Renal pelvis (tissue), 12 donors: ENCODE results near the gene SYNJ2BP. TPM values are rescaled to one million over a fixed set of nuclear protein-coding genes. Genes with fewer than 3 reads are reported as not detected.
"Not testable (repeated sequence)": the region's sequence is repeated elsewhere in the genome, so short reads cannot be mapped to it uniquely, and the experiment has no call there.

Source experiments
- DNase-seq: peaks from one replicate; pipeline ENCODE4 v3.0.0-alpha.2; 2013
- long read RNA-seq, 16 experiments: transcript quantifications; one replicate each; lab custom pipeline, GENCODE V29; 2026
- polyA plus RNA-seq, 3 donors: library from polyadenylated mRNA; unstranded; fragments of 120-200 nt; gene quantifications; one replicate each; pipeline ENCODE4 v1.2.1, GENCODE V29; 2013; ENCODE audit not compliant: insufficient read length in 3 of 3

SYNJ2BP gene
- polyA plus RNA-seq: 10 to 100 TPM; 35.5 to 44.8 (median 43.6) TPM
- long read RNA-seq, donor 1, full-length matches to known transcripts: 12 of 12 reads
- long read RNA-seq, donor 1, partial matches to known transcripts: 0 of 12 reads
- long read RNA-seq, donor 1, other reads (novel, unspliced or antisense): 0 of 12 reads
- long read RNA-seq, donor 2, full-length matches to known transcripts: 11 of 11 reads
- long read RNA-seq, donor 2, partial matches to known transcripts: 0 of 11 reads
- long read RNA-seq, donor 2, other reads (novel, unspliced or antisense): 0 of 11 reads
- long read RNA-seq, donor 3, full-length matches to known transcripts: 11 of 11 reads
- long read RNA-seq, donor 3, partial matches to known transcripts: 0 of 11 reads
- long read RNA-seq, donor 3, other reads (novel, unspliced or antisense): 0 of 11 reads
- long read RNA-seq, donor 4, full-length matches to known transcripts: 13 of 13 reads
- long read RNA-seq, donor 4, partial matches to known transcripts: 0 of 13 reads
- long read RNA-seq, donor 4, other reads (novel, unspliced or antisense): 0 of 13 reads
- long read RNA-seq, donor 5, full-length matches to known transcripts: 7 of 7 reads
- long read RNA-seq, donor 5, partial matches to known transcripts: 0 of 7 reads
- long read RNA-seq, donor 5, other reads (novel, unspliced or antisense): 0 of 7 reads
- long read RNA-seq, donor 6, full-length matches to known transcripts: 17 of 17 reads
- long read RNA-seq, donor 6, partial matches to known transcripts: 0 of 17 reads
- long read RNA-seq, donor 6, other reads (novel, unspliced or antisense): 0 of 17 reads
- long read RNA-seq, donor 7, full-length matches to known transcripts: 17 of 17 reads
- long read RNA-seq, donor 7, partial matches to known transcripts: 0 of 17 reads
- long read RNA-seq, donor 7, other reads (novel, unspliced or antisense): 0 of 17 reads
- long read RNA-seq, donor 8, full-length matches to known transcripts: 3 of 3 reads
- long read RNA-seq, donor 8, partial matches to known transcripts: 0 of 3 reads
- long read RNA-seq, donor 8, other reads (novel, unspliced or antisense): 0 of 3 reads
- long read RNA-seq, donor 9, full-length matches to known transcripts: 10 of 10 reads
- long read RNA-seq, donor 9, partial matches to known transcripts: 0 of 10 reads
- long read RNA-seq, donor 9, other reads (novel, unspliced or antisense): 0 of 10 reads
- long read RNA-seq, donor 10, full-length matches to known transcripts: 17 of 17 reads
- long read RNA-seq, donor 10, partial matches to known transcripts: 0 of 17 reads
- long read RNA-seq, donor 10, other reads (novel, unspliced or antisense): 0 of 17 reads
- long read RNA-seq, donor 11, full-length matches to known transcripts: 8 of 8 reads
- long read RNA-seq, donor 11, partial matches to known transcripts: 0 of 8 reads
- long read RNA-seq, donor 11, other reads (novel, unspliced or antisense): 0 of 8 reads
- long read RNA-seq, donor 12, full-length matches to known transcripts: 25 of 25 reads
- long read RNA-seq, donor 12, partial matches to known transcripts: 0 of 25 reads
- long read RNA-seq, donor 12, other reads (novel, unspliced or antisense): 0 of 25 reads
- long read RNA-seq, donor 13, full-length matches to known transcripts: 7 of 7 reads
- long read RNA-seq, donor 13, partial matches to known transcripts: 0 of 7 reads
- long read RNA-seq, donor 13, other reads (novel, unspliced or antisense): 0 of 7 reads
- long read RNA-seq, donor 14: 0 reads
- long read RNA-seq, donor 15: 0 reads
- long read RNA-seq, donor 16, full-length matches to known transcripts: 21 of 33 reads
- long read RNA-seq, donor 16, partial matches to known transcripts: 12 of 33 reads
- long read RNA-seq, donor 16, other reads (novel, unspliced or antisense): 0 of 33 reads

- peak; percentile 67 for DNase-seq
These were observed at the start of gene SYNJ2BP for GRCh38 chr14:70416725-70417349. SYNJ2BP (minus strand) TSS chr14:70417090; CDS start chr14:70416963, 127 bp downstream.

- no peak for DNase-seq
These were observed 37.8 kb upstream of the SYNJ2BP start for GRCh38 chr14:70454731-70455130.

GRCh38 chr14:70451874-70452273, 35.0 kb upstream of the SYNJ2BP start, which contains the start of gene ADAM21:
ADAM21 (plus strand) TSS chr14:70452174; CDS start chr14:70457500, 5,326 bp downstream.
- DNase-seq: no peak

- DNase-seq: peak; percentile 5
These were observed 31.9 kb upstream of the SYNJ2BP start for GRCh38 chr14:70448633-70449340.

- no peak for DNase-seq
These were observed 25.9 kb upstream of the SYNJ2BP start for GRCh38 chr14:70442750-70443149.

- no peak for DNase-seq
These were observed 24.8 kb upstream of the SYNJ2BP start for GRCh38 chr14:70441641-70442040.

GRCh38 chr14:70436867-70437266, 20.0 kb upstream of the SYNJ2BP start:
- DNase-seq: no peak

GRCh38 chr14:70426555-70426954, 9.7 kb upstream of the SYNJ2BP start:
- DNase-seq: not testable (repeated sequence)

- DNase-seq: no peak
These were observed 8.5 kb upstream of the SYNJ2BP start for GRCh38 chr14:70425354-70425753.

GRCh38 chr14:70422538-70422937, 5.6 kb upstream of the SYNJ2BP start:
- DNase-seq: no peak

GRCh38 chr14:70419270-70419931, 2.5 kb upstream of the SYNJ2BP start:
- DNase-seq: not testable (repeated sequence)

- DNase-seq: no peak
These were observed 559 bp downstream of the SYNJ2BP start for GRCh38 chr14:70416338-70416724.

- DNase-seq: no peak
These were observed 1.1 kb downstream of the SYNJ2BP start for GRCh38 chr14:70415788-70416187.

GRCh38 chr14:70407621-70408020, 9.3 kb downstream of the SYNJ2BP start:
- no peak for DNase-seq

GRCh38 chr14:70406216-70406615, 10.7 kb downstream of the SYNJ2BP start:
- not testable (repeated sequence) for DNase-seq

GRCh38 chr14:70403335-70403734, 13.6 kb downstream of the SYNJ2BP start:
- not testable (repeated sequence) for DNase-seq

- DNase-seq: no peak
These were observed 15.2 kb downstream of the SYNJ2BP start for GRCh38 chr14:70401643-70402042.

- DNase-seq: no peak
These were observed 18.0 kb downstream of the SYNJ2BP start for GRCh38 chr14:70398706-70399431.
